Measurements from ENCODE around the gene EML6.
"Not testable (repeated sequence)": the region's sequence is repeated elsewhere in the genome, so short reads cannot be mapped to it uniquely, and the experiment has no call there.

EML6 gene

GRCh38 chr2:54853616-54854310 is 130.3 kb downstream of the EML6 start:
- DNase-seq, result no peak

DNA sequence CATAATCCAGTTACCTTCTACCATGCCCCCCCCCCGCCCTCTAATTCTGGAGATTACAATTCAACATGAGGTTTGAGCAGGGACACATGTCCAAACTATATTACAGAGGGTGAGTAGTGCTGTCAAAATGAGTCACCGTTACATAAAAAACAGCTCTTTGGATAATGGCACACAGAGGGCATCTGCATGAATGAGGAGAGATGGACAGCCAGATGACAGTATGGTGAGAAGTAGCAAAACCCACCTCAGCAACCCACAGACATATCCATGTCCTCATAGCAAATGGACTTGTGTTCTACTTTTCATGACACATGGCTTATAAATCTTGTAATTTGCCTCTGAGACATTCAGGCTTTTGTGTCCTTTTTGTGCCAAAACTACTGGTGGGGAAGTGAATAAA is 132.0 kb downstream of the EML6 start:
- no peak for DNase-seq

GRCh38 chr2:54858021-54858681 is 134.7 kb downstream of the EML6 start:
- DNase-seq, result no peak

DNA sequence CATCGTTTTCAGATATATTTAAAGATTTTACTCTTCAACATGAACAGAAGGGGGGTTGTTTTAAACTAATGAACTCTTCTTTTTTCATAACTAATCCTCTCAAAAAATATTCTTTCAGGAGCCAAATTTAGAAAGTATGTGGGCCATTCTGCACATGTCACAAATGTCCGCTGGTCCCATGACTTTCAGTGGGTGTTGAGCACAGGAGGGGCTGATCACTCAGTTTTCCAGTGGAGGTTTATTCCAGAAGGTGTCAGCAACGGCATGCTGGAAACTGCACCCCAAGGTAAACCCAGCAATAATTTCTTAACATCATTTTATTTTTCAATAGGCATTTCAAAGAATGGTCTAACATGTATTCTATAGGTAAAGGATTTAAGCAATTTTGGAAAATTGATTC is 136.0 kb downstream of the EML6 start:
- no peak for DNase-seq

- DNase-seq, result no peak
Observed at GRCh38 chr2:54859997-54860701, 136.7 kb downstream of the EML6 start.

DNA sequence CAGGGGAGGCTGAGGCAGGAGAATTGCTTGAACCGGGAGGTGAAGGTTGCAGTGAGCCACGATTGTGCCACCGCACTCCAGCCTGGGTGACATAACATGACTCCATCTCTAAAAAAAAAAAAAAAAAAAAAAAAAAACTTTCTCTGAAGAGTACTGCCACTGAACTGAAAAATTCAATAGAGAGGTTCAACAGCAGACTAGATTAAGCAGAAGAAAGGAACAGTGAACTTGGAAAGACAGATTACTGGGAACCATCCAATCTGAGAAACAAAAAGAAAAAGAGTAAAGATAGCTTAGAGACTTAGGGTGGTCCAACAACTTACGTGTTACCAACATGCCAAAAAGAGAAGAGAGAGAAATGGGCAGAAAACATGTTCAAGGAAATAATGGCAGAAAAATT is 138.8 kb downstream of the EML6 start:
- DNase-seq, result no peak

- DNase-seq, result no peak
Observed at GRCh38 chr2:54862742-54863141, 139.3 kb downstream of the EML6 start.

GRCh38 chr2:54863660-54864059 is 140.2 kb downstream of the EML6 start:
- DNase-seq, result no peak

GRCh38 chr2:54864096-54864495 is 140.6 kb downstream of the EML6 start:
- no peak for DNase-seq

GRCh38 chr2:54864727-54865126 is 141.3 kb downstream of the EML6 start:
- DNase-seq, result no peak

GRCh38 chr2:54866179-54866578 is 142.7 kb downstream of the EML6 start:
- no peak for DNase-seq

DNA sequence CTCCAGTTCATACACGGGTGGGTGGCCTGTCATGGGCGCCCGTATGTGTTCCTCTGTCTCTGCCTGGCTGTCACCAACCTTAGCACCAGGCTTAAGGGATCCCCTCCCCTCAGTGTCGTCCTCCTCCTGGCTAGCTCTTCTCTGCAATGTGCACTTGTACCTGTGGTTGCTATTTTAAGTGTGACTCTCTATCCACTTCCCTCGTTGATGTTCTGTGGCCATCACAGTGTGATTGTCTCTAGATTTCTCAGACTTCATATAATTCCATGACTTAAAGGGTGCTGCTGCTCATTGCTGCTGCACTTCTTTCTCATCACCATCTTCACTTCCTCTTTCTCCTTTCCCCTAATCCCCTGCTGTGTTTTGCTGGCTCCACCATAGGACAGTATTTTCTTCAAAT is 143.4 kb downstream of the EML6 start:
- no peak for DNase-seq

DNA sequence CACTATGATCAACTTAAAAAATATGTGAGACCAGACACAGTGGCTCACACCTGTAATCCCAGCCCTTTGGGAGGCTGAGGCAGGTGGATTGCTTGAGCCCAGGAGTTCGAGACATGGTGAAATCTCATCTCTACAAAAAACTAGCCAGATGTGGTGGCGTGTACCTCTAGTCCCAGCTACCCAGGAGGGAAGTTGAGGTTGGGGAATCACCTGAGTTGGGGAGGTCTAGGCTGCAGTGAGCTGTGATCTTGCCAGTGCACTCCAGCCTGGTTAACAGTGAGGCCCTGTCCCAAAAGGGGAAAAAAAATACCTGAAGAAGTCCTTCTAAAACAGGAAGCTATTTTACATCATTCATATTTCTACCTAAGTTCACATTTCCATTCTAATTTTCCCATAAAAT is 144.0 kb downstream of the EML6 start:
- no peak for DNase-seq

DNA sequence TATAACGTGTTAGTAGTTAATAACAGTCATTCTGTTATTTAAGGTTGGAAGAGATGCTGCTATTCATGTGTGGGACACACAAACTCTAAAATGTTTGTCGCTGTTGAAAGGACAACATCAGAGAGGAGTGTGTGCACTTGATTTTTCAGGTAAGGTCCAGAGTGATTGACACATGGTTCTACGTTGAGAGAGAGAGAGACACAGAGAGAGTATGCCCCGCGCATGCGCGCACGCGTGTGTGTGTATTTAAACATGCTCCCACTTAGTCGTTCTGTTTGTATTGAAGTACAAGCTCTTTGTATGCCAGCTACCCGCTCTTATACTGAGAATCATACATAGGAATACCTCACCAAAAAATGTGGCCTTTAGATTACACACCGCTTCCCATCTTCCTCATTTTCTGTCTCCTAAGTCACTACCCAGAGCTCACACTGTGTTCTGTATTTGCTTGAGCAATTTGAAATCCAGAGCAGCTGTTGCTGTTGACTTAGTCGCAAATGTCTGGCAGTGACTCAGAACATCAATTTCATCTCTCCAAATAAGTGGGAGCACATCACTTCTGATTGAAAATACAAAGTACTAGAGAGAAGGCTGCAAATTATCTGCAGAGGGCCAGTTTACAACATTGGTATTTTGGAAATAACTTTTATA is 148.1 kb downstream of the EML6 start:
- no peak for DNase-seq

- DNase-seq, result no peak
Observed at GRCh38 chr2:54872780-54873179, 149.3 kb downstream of the EML6 start.

- DNase-seq, result not testable (repeated sequence)
Observed at GRCh38 chr2:54873236-54873635, 149.8 kb downstream of the EML6 start.

DNA sequence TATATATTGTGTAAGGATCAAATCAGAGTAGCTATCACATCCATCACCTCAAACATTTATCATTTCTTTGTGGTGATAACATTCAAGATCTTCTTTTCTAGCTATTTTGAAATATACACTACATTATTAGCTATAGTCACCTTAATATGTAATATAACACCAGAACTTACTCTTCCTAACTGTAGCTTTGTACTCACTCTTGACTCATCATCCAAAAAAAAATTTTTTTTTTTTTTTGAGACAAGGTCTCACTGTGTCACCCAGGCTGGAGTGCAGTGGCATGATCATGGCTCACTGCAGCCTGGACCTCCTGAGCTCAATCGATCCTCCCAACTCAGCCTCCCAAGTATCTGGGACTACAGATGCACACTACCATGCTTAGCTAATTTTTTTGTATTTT is 153.3 kb downstream of the EML6 start:
- DNase-seq, result no peak

- no peak for DNase-seq
Observed at GRCh38 chr2:54878182-54878581, 154.7 kb downstream of the EML6 start.

DNA sequence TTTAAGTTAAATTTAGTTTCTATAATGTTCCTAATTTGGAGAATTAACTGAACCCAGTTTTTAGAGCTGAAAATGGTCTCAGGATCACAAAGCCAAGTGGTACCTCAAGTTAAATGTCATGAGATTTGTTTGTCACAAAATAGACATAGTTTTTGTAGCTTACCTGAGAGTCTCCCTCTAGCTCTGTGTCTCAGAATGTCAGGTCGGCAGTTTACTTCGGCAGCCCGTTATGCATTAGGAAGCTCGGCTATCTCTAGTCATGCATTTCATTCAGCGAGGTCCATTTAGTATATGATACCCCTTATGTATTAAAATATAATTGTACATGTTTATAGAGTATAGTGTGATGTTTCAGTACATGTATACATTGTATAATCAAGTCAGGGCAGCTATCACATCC is 155.6 kb downstream of the EML6 start:
- no peak for DNase-seq

DNA sequence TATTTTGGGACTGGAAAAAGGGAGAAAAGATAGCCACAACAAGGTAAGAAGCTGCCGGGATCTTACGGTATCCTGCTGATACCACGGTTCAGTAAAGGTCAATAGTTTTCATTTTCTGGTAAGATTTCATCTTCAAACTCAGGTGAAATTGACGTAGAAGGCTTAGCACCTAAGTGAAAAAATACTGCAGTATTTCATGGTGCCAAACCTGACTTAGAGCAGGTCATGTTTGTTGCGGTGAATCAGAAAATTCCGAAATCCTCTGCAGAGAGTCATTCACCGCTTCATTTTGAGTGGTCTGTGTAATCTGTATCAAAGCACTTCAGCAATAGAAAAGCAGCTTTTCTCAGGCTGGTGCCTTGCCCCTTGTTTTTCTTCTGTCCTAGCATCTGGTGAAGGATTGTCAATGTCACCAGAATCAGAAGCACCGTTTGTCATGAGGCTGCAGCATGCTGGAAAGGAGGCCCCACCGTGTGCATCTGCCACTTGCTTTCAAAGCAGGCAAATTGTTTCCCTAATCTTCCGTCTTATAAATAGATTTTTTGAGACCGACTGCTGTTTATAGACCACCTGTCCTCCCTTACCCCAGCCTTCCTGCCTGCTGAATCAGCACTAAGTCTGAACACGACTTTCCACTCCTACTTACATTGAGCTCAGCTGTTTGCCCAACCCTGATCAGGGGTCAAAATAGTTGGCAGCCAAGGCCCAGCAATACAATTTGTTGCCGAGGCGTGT is 156.3 kb downstream of the EML6 start:
- DNase-seq, result no peak

DNA sequence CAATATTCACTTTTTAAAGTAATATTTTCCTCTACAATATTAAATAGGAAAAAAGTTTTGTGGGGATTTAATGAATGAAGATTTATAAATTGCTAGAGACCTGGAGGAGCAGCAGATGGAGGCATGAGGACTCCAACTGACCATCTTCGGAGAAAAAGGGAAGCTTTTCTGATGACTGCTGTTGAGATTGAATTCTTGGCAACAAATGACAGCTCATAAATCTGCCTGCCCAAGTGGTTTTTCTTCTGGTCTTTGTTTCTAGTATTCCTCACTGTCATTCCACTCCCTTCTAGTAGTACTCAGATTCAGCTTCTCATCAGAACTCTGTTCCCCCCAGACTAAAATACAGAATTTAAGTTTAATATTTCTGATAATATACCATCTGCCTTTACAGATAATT is 157.0 kb downstream of the EML6 start:
- no peak for DNase-seq

- DNase-seq, result no peak
Observed at GRCh38 chr2:54881759-54882158, 158.3 kb downstream of the EML6 start.

GRCh38 chr2:54885891-54886290 is 162.4 kb downstream of the EML6 start:
- no peak for DNase-seq
